Left kidney (tissue), 2 donors: Measurements from ENCODE around the gene PRR5L. TPM values are rescaled to one million over a fixed set of nuclear protein-coding genes. Genes with fewer than 3 reads are reported as not detected.

ENCODE experiments used
- DNase-seq: peaks from one replicate; pipeline ENCODE4 v3.0.0-alpha.2; 2013
- polyA plus RNA-seq: library from polyadenylated mRNA; unstranded; fragments of 120-200 nt; gene quantifications from one replicate; pipeline ENCODE4 v1.2.1, GENCODE V29; 2013; ENCODE audit not compliant: insufficient read length

The PRR5L gene
- polyA plus RNA-seq, 1 donor = 17.3 TPM

DNA sequence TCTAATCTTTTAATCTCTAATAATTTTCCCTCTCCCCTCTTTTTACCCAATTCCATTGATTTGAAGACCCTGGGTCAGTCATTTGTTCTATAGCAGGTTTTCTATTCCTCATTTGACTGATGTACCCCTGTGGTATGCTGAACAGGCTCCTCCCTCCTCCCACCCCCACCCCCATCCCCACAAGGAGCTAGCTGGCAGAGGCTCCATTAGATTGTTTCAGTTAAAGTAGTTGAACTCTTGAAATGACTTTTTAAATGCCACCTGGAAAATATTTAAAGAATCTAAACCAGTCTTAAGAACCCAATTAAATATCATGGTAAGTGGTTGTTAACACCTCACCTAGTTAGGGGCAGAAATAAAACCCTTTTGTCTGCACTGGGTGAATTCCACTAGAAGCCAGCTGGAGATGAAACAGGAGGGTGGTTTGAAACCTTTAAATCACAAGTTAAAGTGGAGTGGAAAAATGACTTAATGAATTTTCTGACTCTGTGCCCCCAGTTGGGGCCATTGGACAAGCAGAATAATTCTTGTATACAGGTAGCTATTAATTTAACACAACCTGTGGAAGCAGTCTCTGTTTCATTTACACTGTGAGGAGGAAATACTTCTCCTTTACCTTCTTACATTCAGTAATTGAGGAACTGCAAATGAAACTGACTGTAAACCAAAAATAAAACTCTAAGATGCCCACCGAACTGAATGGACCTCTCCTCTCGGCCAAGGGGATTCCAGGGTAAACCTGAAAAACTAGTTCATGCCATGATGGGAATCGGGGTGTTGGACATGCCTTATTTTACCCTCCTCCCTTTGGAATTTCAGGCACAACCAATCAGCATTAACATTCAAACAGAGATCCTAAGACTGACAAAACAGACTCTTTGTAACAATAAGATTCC is 30.7 kb downstream of the PRR5L start:
- DNase-seq = no peak

DNA sequence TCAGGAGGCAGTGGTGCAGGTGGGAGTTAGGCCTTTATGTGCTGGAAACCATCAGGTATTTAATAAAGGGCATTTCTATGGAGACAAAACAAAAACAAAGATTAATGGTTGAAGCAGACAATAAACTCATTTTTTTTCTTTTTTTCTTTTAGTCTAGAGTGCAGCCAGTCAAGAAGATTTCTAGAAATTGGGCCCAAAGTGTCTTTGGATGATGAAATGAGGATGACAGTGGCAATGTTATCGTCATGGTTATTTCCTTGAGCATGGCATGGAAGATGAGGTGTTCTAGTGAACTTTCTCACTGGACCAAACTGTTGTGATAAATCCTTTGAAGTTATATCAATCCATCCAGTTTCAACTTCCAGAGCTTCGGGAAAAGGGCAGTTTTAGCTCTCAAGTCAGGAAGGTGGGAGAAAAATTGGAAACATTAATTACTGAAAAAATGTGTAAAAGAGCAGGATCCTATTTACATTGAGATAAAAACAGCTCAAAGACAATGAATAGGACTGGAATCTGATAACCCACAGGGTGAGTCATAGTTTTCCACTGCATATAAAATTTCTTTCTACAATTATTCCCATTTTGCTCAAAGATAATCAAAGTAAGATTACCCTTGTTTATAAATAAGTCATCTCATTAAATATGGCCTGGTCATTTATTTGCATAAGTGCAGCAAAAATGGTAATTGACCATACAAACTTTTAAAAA is 33.0 kb downstream of the PRR5L start:
- no peak for DNase-seq

- DNase-seq = no peak
These were observed 34.3 kb downstream of the PRR5L start for GRCh38 chr11:36330411-36330810.

GRCh38 chr11:36333468-36333867 is 37.4 kb downstream of the PRR5L start:
- no peak for DNase-seq

DNA sequence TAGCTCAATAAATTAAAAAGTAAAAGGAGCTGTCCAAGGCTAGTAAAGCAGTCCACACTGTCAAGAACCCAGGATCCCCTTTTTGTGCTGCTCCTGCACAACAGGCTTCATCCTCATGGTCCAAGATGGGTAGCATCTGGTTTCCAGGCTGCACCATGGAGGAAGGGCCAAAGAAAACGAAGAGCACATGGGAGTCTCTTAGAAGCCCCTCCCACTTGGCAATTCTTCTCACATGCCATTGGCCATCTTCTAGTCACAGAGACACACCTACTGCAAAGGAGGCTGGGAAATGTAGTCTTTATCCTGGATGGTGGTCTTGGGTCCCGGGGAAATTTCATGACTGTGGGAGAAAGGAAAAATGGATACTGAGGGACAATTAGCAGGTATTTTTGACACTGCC is 37.8 kb downstream of the PRR5L start:
- no peak for DNase-seq

- no peak for DNase-seq
These were observed 43.8 kb downstream of the PRR5L start for GRCh38 chr11:36339888-36340287.

GRCh38 chr11:36340897-36341296 is 44.8 kb downstream of the PRR5L start:
- no peak for DNase-seq

GRCh38 chr11:36341915-36342314 is 45.8 kb downstream of the PRR5L start:
- DNase-seq = no peak

GRCh38 chr11:36342327-36342726 is 46.2 kb downstream of the PRR5L start:
- DNase-seq = no peak

- DNase-seq = no peak
These were observed 47.3 kb downstream of the PRR5L start for GRCh38 chr11:36343436-36343835.

GRCh38 chr11:36345084-36345511 is 49.0 kb downstream of the PRR5L start:
- DNase-seq = no peak

GRCh38 chr11:36345535-36346141 is 49.5 kb downstream of the PRR5L start:
- no peak for DNase-seq

- DNase-seq = no peak
These were observed 50.7 kb downstream of the PRR5L start for GRCh38 chr11:36346562-36347383.

DNA sequence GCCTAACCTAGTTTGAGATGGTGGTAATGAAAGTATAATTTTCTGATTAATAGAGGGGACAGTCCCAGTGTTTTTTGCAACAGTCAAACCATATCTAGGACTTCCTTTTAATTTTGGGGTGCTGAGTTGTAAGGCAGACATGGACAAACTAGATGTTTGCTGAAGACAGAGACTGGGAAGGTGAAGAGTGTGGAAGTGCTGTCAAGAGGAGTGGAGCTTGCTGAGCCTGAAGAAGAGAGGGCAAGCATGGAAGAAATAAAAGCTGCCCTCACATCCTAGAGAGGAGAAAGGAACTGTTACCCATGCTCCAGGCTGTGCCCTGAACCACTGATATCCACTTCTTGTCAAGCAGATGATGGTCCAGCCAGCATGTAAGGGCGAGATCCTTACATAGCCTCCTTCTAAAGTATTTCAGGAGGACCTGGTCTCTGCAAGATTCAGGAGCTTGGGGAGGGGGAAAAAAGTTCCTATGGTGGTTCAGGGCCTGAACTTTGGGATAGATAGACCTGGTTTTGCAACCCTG is 51.4 kb downstream of the PRR5L start:
- no peak for DNase-seq

DNA sequence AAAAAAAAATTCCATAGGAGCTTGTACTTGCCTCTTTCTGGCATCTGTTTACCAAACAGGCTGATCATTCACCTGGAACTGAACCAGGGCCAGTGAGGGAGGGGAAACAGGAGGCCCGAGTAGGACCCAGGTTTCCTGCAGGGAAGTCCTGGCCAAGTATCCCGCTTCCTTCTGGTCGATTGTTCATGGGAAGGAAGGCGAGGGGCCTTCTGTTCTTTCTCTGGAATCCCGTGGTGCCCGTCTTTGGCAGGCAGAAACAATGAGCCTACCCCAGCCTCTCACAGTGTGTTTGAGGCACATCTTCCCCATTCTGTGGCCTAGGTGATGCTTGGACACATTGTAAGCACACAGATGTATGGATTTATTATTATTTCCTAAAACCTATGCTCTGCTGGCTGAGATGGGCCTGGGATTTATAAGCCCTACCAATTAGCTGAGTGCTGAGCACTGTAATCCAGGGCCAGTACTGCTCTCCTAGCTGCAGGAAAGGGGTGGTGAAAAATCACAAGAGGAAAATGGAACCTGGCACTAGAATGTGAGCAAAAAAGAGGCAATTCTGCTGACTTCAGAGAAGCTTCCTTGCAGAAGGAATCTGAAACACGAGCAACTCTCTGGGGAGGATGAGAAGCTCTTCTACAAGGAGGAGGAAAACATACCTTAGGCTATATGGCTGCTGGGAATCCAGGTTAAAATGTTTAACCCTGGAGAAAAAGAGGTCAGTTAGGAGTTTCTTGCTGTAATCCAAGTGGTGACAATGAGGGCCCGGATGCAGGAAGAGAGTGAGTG is 53.5 kb downstream of the PRR5L start:
- no peak for DNase-seq

GRCh38 chr11:36350137-36350513 is 54.0 kb downstream of the PRR5L start:
- no peak for DNase-seq

GRCh38 chr11:36352922-36353321 is 56.8 kb downstream of the PRR5L start:
- no peak for DNase-seq

GRCh38 chr11:36354221-36355003 is 58.3 kb downstream of the PRR5L start:
- no peak for DNase-seq

DNA sequence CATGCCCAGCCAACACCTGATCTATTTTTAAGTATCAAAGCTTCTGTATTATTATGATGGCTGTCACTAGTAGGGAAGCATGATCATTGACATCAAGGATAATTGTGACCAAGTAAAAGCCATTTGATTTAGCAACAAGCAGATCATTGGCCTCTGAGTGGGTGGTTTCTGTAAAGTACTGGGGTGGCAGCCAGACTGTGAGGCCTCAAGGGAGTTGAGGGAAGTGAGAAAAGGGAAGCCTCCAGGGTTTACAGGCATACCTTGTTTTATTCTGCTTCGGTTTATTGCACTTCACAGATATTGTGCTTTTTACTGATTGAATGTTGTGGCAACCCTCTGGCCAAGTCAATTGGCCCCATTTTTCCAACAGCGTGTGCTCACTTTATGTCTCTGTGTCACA is 60.1 kb downstream of the PRR5L start:
- no peak for DNase-seq

- DNase-seq = no peak
These were observed 61.7 kb downstream of the PRR5L start for GRCh38 chr11:36357831-36358230.
